ENCODE data around the gene HDGFL3. TPM values are rescaled to one million over a fixed set of nuclear protein-coding genes. Genes with fewer than 3 reads are reported as not detected.
"Not testable (repeated sequence)": the region's sequence is repeated elsewhere in the genome, so short reads cannot be mapped to it uniquely, and the experiment has no call there.

The HDGFL3 gene
- total RNA-seq, 2 donors from 2014 or later: 10.9 to 26.3 TPM

GRCh38 chr15:83099290-83099689, 108.3 kb downstream of the HDGFL3 start:
- ATAC-seq: no peak

GRCh38 chr15:83098079-83098478, 109.5 kb downstream of the HDGFL3 start:
- ATAC-seq (no peak), DNase-seq (ENCODE audit: low spot score in 2 of 2) (no peak)
- H3K27ac Mint-ChIP-seq: no peak overlapping the region
- H3K36me3 Mint-ChIP-seq: peaks cover 0 to 6% of the 10 kb centered on the region in 2 donors
- no peaks in the 10 kb centered on the region for H3K9me3 Mint-ChIP-seq

More at GRCh38 chr15:83099290-83099689, 108.3 kb downstream of the HDGFL3 start:
- Mint-ChIP-seq H3K27ac (no peak overlapping the region), H3K36me3 (peaks cover 0 to 6% of the 10 kb centered on the region in 2 donors), H3K9me3 (no peaks in the 10 kb centered on the region)
- DNase-seq (ENCODE audit: low spot score in 2 of 2): no peak

- DNase-seq (ENCODE audit: low spot score in 2 of 2): no peak
- H3K27ac Mint-ChIP-seq: no peak overlapping the region
- peaks cover 0 to 6% of the 10 kb centered on the region in 2 donors for H3K36me3 Mint-ChIP-seq
- no peak for ATAC-seq
- H3K9me3 Mint-ChIP-seq: peaks cover 0 to 4% of the 10 kb centered on the region in 2 donors
Measured at GRCh38 chr15:83094583-83094982, 113.0 kb downstream of the HDGFL3 start.

- ATAC-seq (peak; percentile 44 to 72), DNase-seq (ENCODE audit: low spot score in 2 of 2) (no peak)
- Mint-ChIP-seq H3K36me3 (peaks cover 0 to 6% of the 10 kb centered on the region in 2 donors), H3K27ac (peak overlapping the region in 1 of 2 donors; percentile 71), H3K9me3 (peaks cover 0 to 4% of the 10 kb centered on the region in 2 donors)
Measured at GRCh38 chr15:83092309-83092976, 115.2 kb downstream of the HDGFL3 start.

GRCh38 chr15:83091965-83092308, 115.7 kb downstream of the HDGFL3 start:
- DNase-seq (ENCODE audit: low spot score in 2 of 2); H3K36me3 Mint-ChIP-seq; H3K9me3 Mint-ChIP-seq: not testable (repeated sequence)
- peak overlapping the region in 1 of 2 donors; percentile 71 for H3K27ac Mint-ChIP-seq
- ATAC-seq: peak in 1 of 2 donors; percentile 11

- ATAC-seq: no peak
- H3K27ac Mint-ChIP-seq: no peak overlapping the region
- no peak for DNase-seq (ENCODE audit: low spot score in 2 of 2)
- H3K9me3 Mint-ChIP-seq: peaks cover 0 to 4% of the 10 kb centered on the region in 2 donors
- no peaks in the 10 kb centered on the region for H3K36me3 Mint-ChIP-seq
Measured at GRCh38 chr15:83090465-83090864, 117.2 kb downstream of the HDGFL3 start.

GRCh38 chr15:83088876-83089275, 118.7 kb downstream of the HDGFL3 start:
- no peak for DNase-seq (ENCODE audit: low spot score in 2 of 2)
- ATAC-seq: no peak
- H3K36me3 Mint-ChIP-seq: no peaks in the 10 kb centered on the region
- H3K27ac Mint-ChIP-seq: no peak overlapping the region
- peaks cover 0 to 4% of the 10 kb centered on the region in 2 donors for H3K9me3 Mint-ChIP-seq

- H3K27ac Mint-ChIP-seq: no peak overlapping the region
- DNase-seq (ENCODE audit: low spot score in 2 of 2) (no peak), ATAC-seq (no peak)
- H3K9me3 Mint-ChIP-seq: peaks cover 0 to 4% of the 10 kb centered on the region in 2 donors
- no peaks in the 10 kb centered on the region for H3K36me3 Mint-ChIP-seq
Measured at GRCh38 chr15:83087576-83087975, 120.0 kb downstream of the HDGFL3 start.

GRCh38 chr15:83085864-83086552, 121.6 kb downstream of the HDGFL3 start:
- H3K27ac Mint-ChIP-seq; ATAC-seq; H3K36me3 Mint-ChIP-seq; DNase-seq (ENCODE audit: low spot score in 2 of 2); H3K9me3 Mint-ChIP-seq: not testable (repeated sequence)

GRCh38 chr15:83085461-83085860, 122.2 kb downstream of the HDGFL3 start:
- DNase-seq (ENCODE audit: low spot score in 2 of 2); H3K27ac Mint-ChIP-seq; ATAC-seq; H3K36me3 Mint-ChIP-seq; H3K9me3 Mint-ChIP-seq: not testable (repeated sequence)

- DNase-seq (ENCODE audit: low spot score in 2 of 2) (no peak), ATAC-seq (no peak)
- no peaks in the 10 kb centered on the region for H3K36me3 Mint-ChIP-seq
- no peak overlapping the region for H3K27ac Mint-ChIP-seq
- H3K9me3 Mint-ChIP-seq: no peaks in the 10 kb centered on the region
Measured at GRCh38 chr15:83082730-83083386, 124.8 kb downstream of the HDGFL3 start.

- no peak overlapping the region for H3K27ac Mint-ChIP-seq
- DNase-seq (ENCODE audit: low spot score in 2 of 2) (no peak), ATAC-seq (no peak)
- no peaks in the 10 kb centered on the region for H3K36me3 Mint-ChIP-seq
- H3K9me3 Mint-ChIP-seq: no peaks in the 10 kb centered on the region
Measured at GRCh38 chr15:83081256-83082014, 126.2 kb downstream of the HDGFL3 start.

- peaks cover 8 to 10% of the 10 kb centered on the region in 2 donors for H3K9me3 Mint-ChIP-seq
- no peak overlapping the region for H3K27ac Mint-ChIP-seq
- no peak for ATAC-seq
- DNase-seq (ENCODE audit: low spot score in 2 of 2): no peak
- peaks cover 12% of the 10 kb centered on the region in 2 donors for H3K36me3 Mint-ChIP-seq
Measured at GRCh38 chr15:83078712-83079111, 128.9 kb downstream of the HDGFL3 start.
